Subcutaneous abdominal adipose tissue (tissue), 5 donors: Measurements from ENCODE around the gene SHROOM3.

Experiments
- H3K27ac ChIP-seq: one replicate; pipeline ENCODE4 v1.7.0; 2013; ENCODE audit warnings: low read depth, mild to moderate bottlenecking, inconsistent platforms, low read length, moderate library complexity
- H3K27me3 ChIP-seq, 5 donors: one replicate each; pipeline ENCODE4 v1.7.0; 2013; ENCODE audit warnings: low read length in 5 of 5, inconsistent platforms in 1 of 5; ENCODE audit not compliant: control insufficient read depth in 5 of 5, insufficient read depth in 4 of 5
- H3K36me3 ChIP-seq, 5 donors: one replicate each; pipeline ENCODE4 v1.7.0; 2013; ENCODE audit warnings: low read length in 5 of 5; ENCODE audit not compliant: control insufficient read depth in 5 of 5, insufficient read depth in 5 of 5
- H3K4me1 ChIP-seq, 5 donors: one replicate each; pipeline ENCODE4 v1.7.0; 2013; ENCODE audit warnings: low read length in 5 of 5, mild to moderate bottlenecking in 3 of 5, moderate library complexity in 1 of 5; ENCODE audit not compliant: control insufficient read depth in 5 of 5, insufficient read depth in 5 of 5
- H3K4me3 ChIP-seq, 5 donors: one replicate each; pipeline ENCODE4 v1.7.0; 2013; ENCODE audit warnings: low read length in 5 of 5, low read depth in 1 of 5
- H3K9ac ChIP-seq, 5 donors: one replicate each; pipeline ENCODE4 v1.7.0; 2013; ENCODE audit warnings: low read length in 5 of 5, mild to moderate bottlenecking in 4 of 5, moderate library complexity in 3 of 5
- H3K9me3 ChIP-seq, 5 donors: one replicate each; pipeline ENCODE4 v1.7.0; 2013; ENCODE audit warnings: low read length in 5 of 5; ENCODE audit not compliant: control insufficient read depth in 5 of 5
- donor health status: healthy.
- donor health status: healthy.
- donor health status: healthy.
- donor health status: healthy.
- donor health status: healthy.

The SHROOM3 gene

DNA sequence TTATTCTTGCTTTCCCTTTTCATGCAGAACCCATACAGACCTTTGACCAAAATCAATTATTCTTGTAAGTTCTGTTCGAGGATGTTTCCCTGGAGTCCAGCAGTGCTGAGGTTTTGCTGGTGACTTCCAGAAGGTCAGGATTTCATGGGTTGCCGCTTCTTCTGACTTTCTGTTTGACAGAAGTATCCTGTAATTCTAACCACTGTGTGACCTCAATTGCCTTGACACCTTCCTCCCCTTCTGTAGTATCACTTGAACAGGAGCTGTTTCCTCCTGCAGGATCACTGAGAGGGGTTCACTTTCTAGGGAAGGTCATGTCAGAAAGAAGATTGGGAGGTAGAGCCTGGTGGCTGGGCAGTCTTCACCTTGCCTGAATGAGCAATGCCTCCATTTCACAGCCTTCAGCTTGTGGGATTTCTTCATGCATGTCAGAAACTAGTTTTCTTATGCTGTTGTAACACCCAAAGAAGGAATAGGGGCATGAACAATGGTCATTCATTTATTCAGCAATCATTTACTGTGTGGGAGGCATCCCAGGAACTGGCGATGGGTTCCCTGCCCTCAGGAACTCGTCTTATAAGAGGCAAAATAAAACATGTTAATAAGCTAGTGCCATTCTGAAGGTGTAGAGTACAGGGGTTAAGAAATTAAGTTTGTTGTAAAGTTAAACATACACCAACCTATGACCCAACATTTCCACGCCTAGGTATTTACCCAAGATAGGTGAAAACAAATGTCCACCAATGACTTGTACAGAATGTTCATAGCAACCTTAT lies 257.0 kb downstream of the SHROOM3 start:
- Histone ChIP-seq H3K9me3 (no peaks in the 10 kb centered on the region), H3K36me3 (no peaks in the 10 kb centered on the region), H3K27me3 (peaks cover 0 to 27% (median 23%) of the 10 kb centered on the region in 5 donors), H3K9ac (no peak overlapping the region), H3K4me3 (no peak overlapping the region), H3K4me1 (peaks cover 0 to 16% (median 14%) of the 10 kb centered on the region in 5 donors), H3K27ac (no peak overlapping the region)

DNA sequence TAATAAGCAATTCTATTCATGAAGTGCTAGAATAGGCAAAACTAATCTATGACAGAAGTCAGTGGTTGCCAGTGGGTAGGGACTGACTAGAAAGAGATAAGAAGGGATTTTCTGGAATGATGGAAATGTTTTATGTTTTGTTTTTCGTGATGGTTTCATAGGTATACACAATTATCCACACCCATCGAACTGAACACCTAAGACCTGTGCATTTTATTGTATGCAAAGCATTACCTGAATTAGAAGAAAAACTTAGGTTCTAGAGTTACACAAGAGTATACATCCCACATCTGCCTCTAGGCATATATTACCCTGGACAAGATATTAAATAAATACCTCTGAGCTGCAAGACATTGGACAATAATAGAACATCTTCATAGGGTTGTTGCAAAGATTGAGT lies 257.7 kb downstream of the SHROOM3 start:
- Histone ChIP-seq H3K4me3 (no peak overlapping the region), H3K9me3 (no peaks in the 10 kb centered on the region), H3K27ac (no peak overlapping the region), H3K36me3 (no peaks in the 10 kb centered on the region), H3K9ac (no peak overlapping the region), H3K27me3 (peaks cover 0 to 26% (median 23%) of the 10 kb centered on the region in 5 donors), H3K4me1 (peaks cover 0 to 16% (median 14%) of the 10 kb centered on the region in 5 donors)

DNA sequence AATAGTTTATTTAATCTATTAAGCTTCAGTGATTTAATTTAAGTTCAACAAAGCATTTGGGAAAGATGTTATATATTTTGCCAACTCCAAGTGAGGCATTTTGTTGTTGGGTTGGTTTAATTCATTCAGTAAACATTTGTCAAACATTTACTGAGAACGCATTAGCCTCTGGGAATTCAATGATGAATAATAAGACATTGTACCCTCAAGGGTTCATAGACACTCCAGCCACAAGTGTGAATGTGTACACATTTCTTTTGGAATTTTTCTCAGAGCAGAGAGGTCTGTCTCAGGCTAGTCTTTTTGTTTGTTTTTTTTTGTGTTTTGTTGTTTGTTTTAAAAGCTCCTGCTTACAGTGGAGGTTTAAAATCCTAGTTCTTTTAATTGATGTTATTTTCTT lies 259.0 kb downstream of the SHROOM3 start:
- H3K4me3 ChIP-seq = no peak overlapping the region

DNA sequence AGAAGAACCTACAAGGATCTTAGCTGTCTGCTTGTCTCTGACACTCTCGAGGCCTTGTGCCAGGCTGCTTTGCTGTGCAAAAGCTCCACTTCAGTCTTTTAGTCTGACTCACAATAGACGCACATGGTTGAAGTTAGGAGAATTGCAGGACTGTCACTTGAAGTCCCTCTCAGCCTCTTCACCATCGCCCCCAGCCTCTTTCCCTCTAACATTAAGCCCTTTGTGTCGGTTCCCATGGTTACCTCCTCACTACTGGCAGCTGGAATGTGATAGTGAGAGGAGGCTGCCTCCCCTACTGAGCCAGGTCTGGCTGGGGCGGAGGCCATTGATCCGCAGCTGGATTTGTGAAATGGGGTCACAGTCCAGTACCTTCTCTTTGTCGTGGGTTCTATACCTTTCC lies 261.1 kb downstream of the SHROOM3 start:
- no peak overlapping the region for H3K27ac ChIP-seq
- no peaks in the 10 kb centered on the region for H3K9me3 ChIP-seq
- no peaks in the 10 kb centered on the region for H3K36me3 ChIP-seq
- no peak overlapping the region for H3K4me3 ChIP-seq
- peaks cover 0 to 21% (median 13%) of the 10 kb centered on the region in 5 donors for H3K27me3 ChIP-seq
- no peaks in the 10 kb centered on the region for H3K4me1 ChIP-seq
- H3K9ac ChIP-seq = no peak overlapping the region

More for the DNA sequence above, 259.0 kb downstream of the SHROOM3 start:
- Histone ChIP-seq H3K9ac (no peak overlapping the region), H3K36me3 (no peaks in the 10 kb centered on the region), H3K9me3 (no peaks in the 10 kb centered on the region), H3K27me3 (peaks cover 0 to 26% (median 22%) of the 10 kb centered on the region in 5 donors), H3K27ac (no peak overlapping the region), H3K4me1 (peaks cover 0 to 12% (median 10%) of the 10 kb centered on the region in 5 donors)

DNA sequence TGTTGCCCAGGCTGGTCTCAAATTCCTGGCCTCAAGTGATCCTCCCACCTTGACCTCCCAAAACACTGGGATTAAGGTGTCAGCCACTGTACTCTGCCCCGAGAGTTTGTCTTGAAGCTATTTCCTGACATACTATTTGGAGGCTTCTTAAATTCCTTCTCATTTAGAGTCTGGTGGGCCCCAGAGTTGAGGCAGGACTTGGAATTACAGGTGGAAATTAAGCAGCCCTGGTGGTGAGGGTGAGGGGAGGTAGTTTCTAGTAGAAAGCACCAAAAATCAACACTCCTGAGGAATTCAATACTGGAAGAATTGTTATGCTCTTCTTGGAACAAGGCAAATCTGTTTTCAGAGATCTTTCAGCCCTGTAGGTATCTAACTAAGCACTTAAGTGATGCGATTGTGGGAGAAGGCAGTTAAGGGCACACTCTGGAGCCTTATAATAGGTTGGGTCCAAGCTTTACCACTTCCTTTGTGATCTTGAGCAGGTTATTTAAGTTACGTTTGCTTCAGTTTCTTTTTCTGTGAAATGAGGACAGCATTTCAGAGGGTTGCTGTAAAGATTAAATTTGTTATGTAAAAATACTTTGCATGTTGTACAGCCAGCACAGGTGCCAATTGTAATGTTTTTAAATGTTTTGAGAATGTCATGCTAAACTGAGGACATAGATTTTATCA lies 262.2 kb downstream of the SHROOM3 start:
- Histone ChIP-seq H3K9me3 (no peaks in the 10 kb centered on the region), H3K4me1 (no peaks in the 10 kb centered on the region), H3K9ac (no peak overlapping the region), H3K27me3 (peaks cover 0 to 12% (median 7%) of the 10 kb centered on the region in 5 donors), H3K4me3 (no peak overlapping the region), H3K27ac (no peak overlapping the region), H3K36me3 (no peaks in the 10 kb centered on the region)

DNA sequence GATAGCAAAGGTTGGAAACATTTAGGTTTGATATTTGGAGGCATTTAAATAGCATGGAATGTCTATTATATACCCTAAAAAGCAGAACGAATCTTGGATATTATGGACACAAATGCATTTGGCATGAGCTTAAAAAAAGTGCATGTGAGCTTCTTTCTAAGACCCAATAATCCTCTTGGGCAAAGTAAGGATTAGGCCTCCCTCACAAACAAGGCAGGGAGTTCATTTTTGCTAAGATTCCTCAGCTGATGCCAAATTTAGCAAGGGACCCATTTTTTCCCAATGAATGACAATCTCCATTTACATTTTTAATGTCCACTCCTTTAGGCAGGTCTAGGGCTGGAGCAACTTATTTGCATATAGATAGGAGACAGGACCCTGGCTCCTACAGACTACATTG lies 263.1 kb downstream of the SHROOM3 start:
- Histone ChIP-seq H3K36me3 (no peaks in the 10 kb centered on the region), H3K27ac (no peak overlapping the region), H3K4me3 (no peak overlapping the region), H3K9me3 (no peaks in the 10 kb centered on the region), H3K27me3 (peaks cover 0 to 12% (median 3%) of the 10 kb centered on the region in 5 donors), H3K4me1 (no peaks in the 10 kb centered on the region), H3K9ac (no peak overlapping the region)

DNA sequence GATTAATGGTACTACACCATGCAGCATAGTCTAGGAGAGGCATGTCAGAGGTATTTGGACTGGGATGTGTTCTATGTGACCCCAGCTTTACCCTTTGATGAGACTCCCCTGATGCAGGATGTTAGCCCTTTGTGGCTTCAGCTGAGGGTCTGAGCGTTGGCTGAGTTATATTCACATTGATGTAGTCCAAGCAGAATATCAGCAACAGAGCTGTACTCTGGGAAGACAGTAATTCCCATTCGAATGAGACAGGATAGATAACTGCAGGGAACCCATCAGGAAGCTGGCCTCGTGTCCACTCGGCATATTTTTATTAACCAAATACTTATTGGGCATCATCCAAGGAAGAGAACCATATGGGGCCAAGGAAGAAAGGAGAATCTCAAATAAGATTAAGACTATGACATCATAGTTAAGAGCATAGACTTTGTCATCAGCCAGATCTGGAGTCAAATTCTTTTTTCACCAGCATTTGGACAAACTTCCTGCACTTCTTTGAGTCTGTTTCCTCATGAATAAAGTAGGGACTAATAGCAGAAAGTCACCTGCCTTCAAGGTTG lies 264.8 kb downstream of the SHROOM3 start:
- H3K9me3 ChIP-seq = no peaks in the 10 kb centered on the region
- H3K4me1 ChIP-seq = peaks cover 0 to 8% (median 5%) of the 10 kb centered on the region in 5 donors
- peaks cover 0 to 10% (median 3%) of the 10 kb centered on the region in 5 donors for H3K27me3 ChIP-seq
- no peak overlapping the region for H3K4me3 ChIP-seq
- H3K27ac ChIP-seq = no peak overlapping the region
- no peak overlapping the region for H3K9ac ChIP-seq
- no peaks in the 10 kb centered on the region for H3K36me3 ChIP-seq

DNA sequence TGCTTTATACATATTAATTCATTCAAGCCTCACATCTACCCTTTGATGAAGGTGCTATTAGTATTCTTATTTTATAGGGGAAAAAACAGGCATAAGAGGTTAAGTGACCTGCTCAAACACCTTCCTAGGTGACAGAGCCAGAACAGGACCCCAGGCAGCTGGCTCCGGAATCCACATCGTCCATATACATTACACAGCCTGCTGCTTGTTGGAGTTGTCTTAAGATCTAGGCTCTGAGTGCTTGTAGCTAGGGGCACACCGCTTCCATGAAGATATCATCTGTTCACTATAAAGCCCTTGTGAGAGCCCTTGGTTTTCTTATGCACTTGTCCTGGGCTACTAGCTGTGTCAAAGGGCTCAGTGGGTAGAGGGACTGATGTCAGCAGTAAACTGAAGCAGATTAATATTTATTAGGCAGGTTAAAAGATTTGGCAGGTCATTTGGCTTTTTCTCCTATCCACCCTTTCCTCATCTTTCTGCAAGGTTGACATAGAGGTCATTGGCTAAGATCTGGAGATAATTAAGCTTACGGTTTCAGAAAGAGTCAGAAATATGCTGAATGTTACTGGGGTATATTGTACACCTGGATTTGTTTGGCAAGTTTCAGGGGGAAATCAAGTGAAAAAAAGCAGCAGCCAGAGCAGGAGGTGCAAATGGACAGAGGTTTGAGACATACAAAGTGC lies 267.6 kb downstream of the SHROOM3 start:
- Histone ChIP-seq H3K9me3 (no peaks in the 10 kb centered on the region), H3K27me3 (peaks cover 0 to 2% (median 0%) of the 10 kb centered on the region in 5 donors), H3K9ac (no peak overlapping the region), H3K36me3 (no peaks in the 10 kb centered on the region), H3K4me3 (no peak overlapping the region), H3K4me1 (peaks cover 0 to 10% (median 5%) of the 10 kb centered on the region in 5 donors), H3K27ac (no peak overlapping the region)

DNA sequence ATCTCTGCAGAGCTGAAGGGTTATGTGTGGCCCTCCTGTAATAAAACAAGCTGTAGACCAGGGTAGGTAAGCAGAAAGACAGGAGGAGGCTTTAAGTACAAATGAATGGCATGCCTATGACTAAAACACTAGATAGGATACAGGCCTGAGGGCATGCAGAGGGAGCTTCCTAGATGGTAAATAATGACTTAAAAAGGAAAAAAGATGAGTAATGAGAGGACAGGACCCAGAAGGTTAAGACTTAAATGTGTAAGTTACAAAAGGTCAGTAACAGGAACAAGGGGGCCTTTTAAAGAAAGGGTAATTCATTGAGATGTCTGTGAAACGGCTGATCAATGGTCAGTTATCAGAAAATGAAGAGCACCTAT lies 268.1 kb downstream of the SHROOM3 start:
- H3K36me3 ChIP-seq = no peaks in the 10 kb centered on the region
- peaks cover 0 to 2% (median 0%) of the 10 kb centered on the region in 5 donors for H3K27me3 ChIP-seq
- no peak overlapping the region for H3K9ac ChIP-seq
- H3K4me3 ChIP-seq = no peak overlapping the region
- no peaks in the 10 kb centered on the region for H3K9me3 ChIP-seq
- H3K27ac ChIP-seq = no peak overlapping the region
- peaks cover 0 to 10% (median 5%) of the 10 kb centered on the region in 5 donors for H3K4me1 ChIP-seq
